GM23338 (cell line): ENCODE results near the gene GIGYF2. TPM values are rescaled to one million over a fixed set of nuclear protein-coding genes. Genes with fewer than 3 reads are reported as not detected.

Experiments
- ATAC-seq: fragments of 200-7000 bp; cut with Tn5 transposase; 3 replicates; pipeline ENCODE4 v1.9.1; 2020
- DNase-seq: peaks from one replicate; pipeline ENCODE4 v3.0.0-alpha.2; 2015; ENCODE audit warnings: low spot score
- H2AFZ ChIP-seq: fragments of 200-600 bp; sonication (generic); 2 replicates; pipeline ENCODE4 v1.8.0; 2016; ENCODE audit warnings: antibody characterized with exemption, mild to moderate bottlenecking, moderate library complexity
- H3F3A ChIP-seq: fragments of 200-600 bp; sonication (generic); replicated peaks from 2 replicates; pipeline ENCODE4 v1.8.0; 2017; ENCODE audit warnings: antibody characterized with exemption, mixed run types, low read depth
- H3K27ac ChIP-seq: fragments of 200-600 bp; sonication (generic); 2 replicates; pipeline ENCODE4 v1.6.1; 2016; ENCODE audit warnings: low read depth
- H3K27me3 ChIP-seq: fragments of 200-600 bp; sonication (generic); 2 replicates; pipeline ENCODE4 v1.8.0; 2016; ENCODE audit warnings: mild to moderate bottlenecking, mixed run types, moderate library complexity; ENCODE audit not compliant: insufficient read depth
- H3K36me3 ChIP-seq: fragments of 200-600 bp; sonication (generic); 2 replicates; pipeline ENCODE4 v1.8.0; 2016; ENCODE audit warnings: mild to moderate bottlenecking; ENCODE audit not compliant: insufficient read depth
- H3K4me1 ChIP-seq: fragments of 200-600 bp; sonication (generic); 2 replicates; pipeline ENCODE4 v1.8.0; 2016; ENCODE audit warnings: mild to moderate bottlenecking, moderate library complexity; ENCODE audit not compliant: insufficient read depth
- H3K4me2 ChIP-seq: fragments of 200-600 bp; sonication (generic); 2 replicates; pipeline ENCODE4 v1.7.1; 2017; ENCODE audit warnings: mixed run types
- H3K4me3 ChIP-seq: fragments of 200-600 bp; sonication (generic); 2 replicates; pipeline ENCODE4 v1.6.1; 2016; ENCODE audit warnings: mixed run types
- H3K79me2 ChIP-seq: fragments of 200-600 bp; sonication (generic); replicated peaks from 2 replicates; pipeline ENCODE4 v1.8.0; 2017; ENCODE audit warnings: mild to moderate bottlenecking; ENCODE audit not compliant: insufficient read depth
- H3K9me2 ChIP-seq: fragments of 200-600 bp; sonication (generic); 2 replicates; pipeline ENCODE4 v1.8.0; 2017; ENCODE audit not compliant: insufficient read depth
- H4K20me1 ChIP-seq: fragments of 200-600 bp; sonication (generic); replicated peaks from 2 replicates; pipeline ENCODE4 v1.8.0; 2017; ENCODE audit warnings: mild to moderate bottlenecking; ENCODE audit not compliant: insufficient read depth
- H3K27ac Mint-ChIP-seq: 2 replicates; pipeline ENCODE4 v1.8.0; 2020; ENCODE audit warnings: inconsistent platforms, mild to moderate bottlenecking, moderate library complexity, mixed read lengths
- H3K27me3 Mint-ChIP-seq: 3 replicates; pipeline ENCODE4 v1.8.0; 2022; ENCODE audit warnings: low read depth, mild to moderate bottlenecking, moderate library complexity, mixed read lengths, inconsistent platforms; ENCODE audit not compliant: insufficient read depth, poor library complexity
- H3K36me3 Mint-ChIP-seq: 3 replicates; pipeline ENCODE4 v1.8.0; 2021; ENCODE audit warnings: low read depth, mild to moderate bottlenecking, inconsistent platforms, moderate library complexity, mixed read lengths
- H3K4me1 Mint-ChIP-seq: 3 replicates; pipeline ENCODE4 v1.8.0; 2020; ENCODE audit warnings: mild to moderate bottlenecking, inconsistent platforms, mixed read lengths
- H3K4me3 Mint-ChIP-seq: 3 replicates; pipeline ENCODE4 v1.8.0; 2021; ENCODE audit warnings: moderate library complexity, mild to moderate bottlenecking, inconsistent platforms, mixed read lengths
- H3K9me3 Mint-ChIP-seq: 3 replicates; pipeline ENCODE4 v1.8.0; 2020; ENCODE audit warnings: moderate library complexity, mild to moderate bottlenecking, inconsistent platforms, mixed read lengths
- CREB1 ChIP-seq: fragments of 250-450 bp; sonication (Bioruptor Pico); IDR thresholded peaks from 2 replicates; pipeline ENCODE4 v1.5.0; 2020; ENCODE audit warnings: low read depth, mild to moderate bottlenecking, moderate library complexity
- ETS1 ChIP-seq: IDR thresholded peaks from 2 replicates; pipeline ENCODE4 v1.6.1; 2016; ENCODE audit warnings: antibody characterized with exemption
- JUNB ChIP-seq: IDR thresholded peaks from one replicate; pipeline ENCODE4 v1.6.1; 2016; ENCODE audit warnings: antibody characterized with exemption; ENCODE audit not compliant: unreplicated experiment
- polyA plus RNA-seq: library from polyadenylated mRNA; unstranded; fragments of >200 nt; fragmentation: Nextera tagmentation; extraction: Ambion mirVana; gene quantifications from 2 replicates; pipeline ENCODE4 v1.2.1, GENCODE V29; 2016
- total RNA-seq: library from RNA; depleted of rRNA; stranded (reverse); fragments of >200 nt; shearing (Covaris generic); gene quantifications from 2 replicates; pipeline ENCODE4 v1.2.3, GENCODE V29; 2014
- TF ChIP-seq, protein P1 (sequence below), 2 experiments: fragments of 200-600 bp in 1 of 2; sonication (generic) in 1 of 2; conservative IDR thresholded peaks; 2 replicates each; pipeline versions ENCODE4 v1.5.1 to v1.6.1; 2016 to 2017; ENCODE audit warnings: antibody characterized with exemption in 2 of 2, low read depth in 2 of 2, mild to moderate bottlenecking in 2 of 2, moderate library complexity in 1 of 2
- TF ChIP-seq, protein P2 (sequence below): fragments of 250-450 bp; sonication (Bioruptor Pico); IDR thresholded peaks from 2 replicates; pipeline ENCODE4 v1.5.0; 2020; ENCODE audit warnings: mild to moderate bottlenecking, moderate library complexity

Gene GIGYF2
- total and polyA plus RNA-seq, 2 experiments from 2014 or later: 48.9 to 104 TPM

- Mint-ChIP-seq H3K4me1 (peaks cover 10% of the 10 kb centered on the region; the same call in 2 of the 3 replicates), H3K4me3 (peak overlapping the region; percentile 32; the same call in 1 of the 3 replicates), H3K27me3 (peaks cover 6% of the 10 kb centered on the region), H3K27ac (no peak overlapping the region), H3K9me3 (peaks cover 5% of the 10 kb centered on the region; the same call in 1 of the 3 replicates), H3K36me3 (no peaks in the 10 kb centered on the region)
- H4K20me1 ChIP-seq: no peaks in the 10 kb centered on the region
- 0 out of 2 replicates have a peak overlapping the region, but pooled peaks have one; percentile 23 for H3K4me3 ChIP-seq
- DNase-seq (peak; percentile 66), ATAC-seq (peak; percentile 89)
- no peaks in the 10 kb centered on the region for H3K27me3 ChIP-seq
- H3K4me1 ChIP-seq: peaks cover 7% of the 10 kb centered on the region
- peak overlapping the region; percentile 43; the same call in 1 of the 2 replicates for H2AFZ ChIP-seq
- no peaks in the 10 kb centered on the region for H3K79me2 ChIP-seq
- peak overlapping the region; percentile 26; the same call in 1 of the 2 replicates for H3K4me2 ChIP-seq
- no peaks in the 10 kb centered on the region for H3K9me2 ChIP-seq
- TF ChIP-seq CREB1 (CRISPR knock-in tag) (no peak), JUNB (no peak), ETS1 (no peak)
- TF ChIP-seq, protein P1, sequence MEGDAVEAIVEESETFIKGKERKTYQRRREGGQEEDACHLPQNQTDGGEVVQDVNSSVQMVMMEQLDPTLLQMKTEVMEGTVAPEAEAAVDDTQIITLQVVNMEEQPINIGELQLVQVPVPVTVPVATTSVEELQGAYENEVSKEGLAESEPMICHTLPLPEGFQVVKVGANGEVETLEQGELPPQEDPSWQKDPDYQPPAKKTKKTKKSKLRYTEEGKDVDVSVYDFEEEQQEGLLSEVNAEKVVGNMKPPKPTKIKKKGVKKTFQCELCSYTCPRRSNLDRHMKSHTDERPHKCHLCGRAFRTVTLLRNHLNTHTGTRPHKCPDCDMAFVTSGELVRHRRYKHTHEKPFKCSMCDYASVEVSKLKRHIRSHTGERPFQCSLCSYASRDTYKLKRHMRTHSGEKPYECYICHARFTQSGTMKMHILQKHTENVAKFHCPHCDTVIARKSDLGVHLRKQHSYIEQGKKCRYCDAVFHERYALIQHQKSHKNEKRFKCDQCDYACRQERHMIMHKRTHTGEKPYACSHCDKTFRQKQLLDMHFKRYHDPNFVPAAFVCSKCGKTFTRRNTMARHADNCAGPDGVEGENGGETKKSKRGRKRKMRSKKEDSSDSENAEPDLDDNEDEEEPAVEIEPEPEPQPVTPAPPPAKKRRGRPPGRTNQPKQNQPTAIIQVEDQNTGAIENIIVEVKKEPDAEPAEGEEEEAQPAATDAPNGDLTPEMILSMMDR (conservative IDR thresholded peaks at IDR 0.05; ENCODE audit: low read depth in 2 of 2): no peak
- TF ChIP-seq, protein P2, sequence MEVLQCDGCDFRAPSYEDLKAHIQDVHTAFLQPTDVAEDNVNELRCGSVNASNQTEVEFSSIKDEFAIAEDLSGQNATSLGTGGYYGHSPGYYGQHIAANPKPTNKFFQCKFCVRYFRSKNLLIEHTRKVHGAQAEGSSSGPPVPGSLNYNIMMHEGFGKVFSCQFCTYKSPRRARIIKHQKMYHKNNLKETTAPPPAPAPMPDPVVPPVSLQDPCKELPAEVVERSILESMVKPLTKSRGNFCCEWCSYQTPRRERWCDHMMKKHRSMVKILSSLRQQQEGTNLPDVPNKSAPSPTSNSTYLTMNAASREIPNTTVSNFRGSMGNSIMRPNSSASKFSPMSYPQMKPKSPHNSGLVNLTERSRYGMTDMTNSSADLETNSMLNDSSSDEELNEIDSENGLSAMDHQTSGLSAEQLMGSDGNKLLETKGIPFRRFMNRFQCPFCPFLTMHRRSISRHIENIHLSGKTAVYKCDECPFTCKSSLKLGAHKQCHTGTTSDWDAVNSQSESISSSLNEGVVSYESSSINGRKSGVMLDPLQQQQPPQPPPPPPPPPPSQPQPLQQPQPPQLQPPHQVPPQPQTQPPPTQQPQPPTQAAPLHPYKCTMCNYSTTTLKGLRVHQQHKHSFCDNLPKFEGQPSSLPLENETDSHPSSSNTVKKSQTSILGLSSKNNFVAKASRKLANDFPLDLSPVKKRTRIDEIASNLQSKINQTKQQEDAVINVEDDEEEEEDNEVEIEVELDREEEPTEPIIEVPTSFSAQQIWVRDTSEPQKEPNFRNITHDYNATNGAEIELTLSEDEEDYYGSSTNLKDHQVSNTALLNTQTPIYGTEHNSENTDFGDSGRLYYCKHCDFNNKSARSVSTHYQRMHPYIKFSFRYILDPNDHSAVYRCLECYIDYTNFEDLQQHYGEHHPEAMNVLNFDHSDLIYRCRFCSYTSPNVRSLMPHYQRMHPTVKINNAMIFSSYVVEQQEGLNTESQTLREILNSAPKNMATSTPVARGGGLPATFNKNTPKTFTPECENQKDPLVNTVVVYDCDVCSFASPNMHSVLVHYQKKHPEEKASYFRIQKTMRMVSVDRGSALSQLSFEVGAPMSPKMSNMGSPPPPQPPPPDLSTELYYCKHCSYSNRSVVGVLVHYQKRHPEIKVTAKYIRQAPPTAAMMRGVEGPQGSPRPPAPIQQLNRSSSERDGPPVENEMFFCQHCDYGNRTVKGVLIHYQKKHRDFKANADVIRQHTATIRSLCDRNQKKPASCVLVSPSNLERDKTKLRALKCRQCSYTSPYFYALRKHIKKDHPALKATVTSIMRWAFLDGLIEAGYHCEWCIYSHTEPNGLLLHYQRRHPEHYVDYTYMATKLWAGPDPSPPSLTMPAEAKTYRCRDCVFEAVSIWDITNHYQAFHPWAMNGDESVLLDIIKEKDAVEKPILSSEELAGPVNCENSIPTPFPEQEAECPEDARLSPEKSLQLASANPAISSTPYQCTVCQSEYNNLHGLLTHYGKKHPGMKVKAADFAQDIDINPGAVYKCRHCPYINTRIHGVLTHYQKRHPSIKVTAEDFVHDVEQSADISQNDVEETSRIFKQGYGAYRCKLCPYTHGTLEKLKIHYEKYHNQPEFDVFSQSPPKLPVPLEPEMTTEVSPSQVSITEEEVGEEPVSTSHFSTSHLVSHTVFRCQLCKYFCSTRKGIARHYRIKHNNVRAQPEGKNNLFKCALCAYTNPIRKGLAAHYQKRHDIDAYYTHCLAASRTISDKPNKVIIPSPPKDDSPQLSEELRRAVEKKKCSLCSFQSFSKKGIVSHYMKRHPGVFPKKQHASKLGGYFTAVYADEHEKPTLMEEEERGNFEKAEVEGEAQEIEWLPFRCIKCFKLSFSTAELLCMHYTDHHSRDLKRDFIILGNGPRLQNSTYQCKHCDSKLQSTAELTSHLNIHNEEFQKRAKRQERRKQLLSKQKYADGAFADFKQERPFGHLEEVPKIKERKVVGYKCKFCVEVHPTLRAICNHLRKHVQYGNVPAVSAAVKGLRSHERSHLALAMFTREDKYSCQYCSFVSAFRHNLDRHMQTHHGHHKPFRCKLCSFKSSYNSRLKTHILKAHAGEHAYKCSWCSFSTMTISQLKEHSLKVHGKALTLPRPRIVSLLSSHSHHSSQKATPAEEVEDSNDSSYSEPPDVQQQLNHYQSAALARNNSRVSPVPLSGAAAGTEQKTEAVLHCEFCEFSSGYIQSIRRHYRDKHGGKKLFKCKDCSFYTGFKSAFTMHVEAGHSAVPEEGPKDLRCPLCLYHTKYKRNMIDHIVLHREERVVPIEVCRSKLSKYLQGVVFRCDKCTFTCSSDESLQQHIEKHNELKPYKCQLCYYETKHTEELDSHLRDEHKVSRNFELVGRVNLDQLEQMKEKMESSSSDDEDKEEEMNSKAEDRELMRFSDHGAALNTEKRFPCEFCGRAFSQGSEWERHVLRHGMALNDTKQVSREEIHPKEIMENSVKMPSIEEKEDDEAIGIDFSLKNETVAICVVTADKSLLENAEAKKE (CRISPR knock-in tag): no peak
- H3F3A ChIP-seq: 0 out of 2 replicates have a peak, but pooled peaks cover 3% of the 10 kb centered on the region
- H3K36me3 ChIP-seq: no peaks in the 10 kb centered on the region
- H3K27ac ChIP-seq: no peak overlapping the region
These were observed 203.9 kb downstream of the GIGYF2 start for GRCh38 chr2:232900811-232901735.
